Measurements from ENCODE around the gene PLA2G4B. TPM values are rescaled to one million over a fixed set of nuclear protein-coding genes. Genes with fewer than 3 reads are reported as not detected.

The PLA2G4B gene
- total and polyA plus RNA-seq, 7 donors: 0.92 to 6.5 (median 3.4) TPM; not detected in 1

- TF ChIP-seq POLR2A (IDR thresholded peaks at IDR 0.05) (no peak), POLR2AphosphoS5 (IDR thresholded peaks at IDR 0.05) (no peak), CTCF (IDR thresholded peaks at IDR 0.05) (no peak), EP300 (IDR thresholded peaks at IDR 0.05) (no peak)
- WGBS, 2 donors: 91 to 97% methylated on average over 23 of the region's 23 CpGs
- H3K4me1 ChIP-seq: no peaks in the 10 kb centered on the region
- no peak overlapping the region for H3K27ac ChIP-seq
- no peak for DNase-seq
- intact Hi-C loops (cut with DNase I): no loop called here
- peaks cover 0 to 52% (median 5%) of the 10 kb centered on the region in 4 donors for H3K36me3 ChIP-seq
- no peaks in the 10 kb centered on the region for H3K9me3 ChIP-seq
- no peak overlapping the region for H3K4me3 ChIP-seq
- no peaks in the 10 kb centered on the region for H3K27me3 ChIP-seq
Observed at GRCh38 chr15:41836713-41837454, 1.8 kb upstream of the PLA2G4B start.

GRCh38 chr15:41839781-41840491, 1.3 kb downstream of the PLA2G4B start:
- TF ChIP-seq POLR2AphosphoS5 (IDR thresholded peaks at IDR 0.05): no peak
- TF ChIP-seq POLR2A (IDR thresholded peaks at IDR 0.05): no peak
- TF ChIP-seq CTCF (IDR thresholded peaks at IDR 0.05): no peak
- no peak for TF ChIP-seq EP300 (IDR thresholded peaks at IDR 0.05)
- no peaks in the 10 kb centered on the region for H3K27me3 ChIP-seq
- 94 to 95% methylated on average over 16 of the region's 16 CpGs for WGBS, 2 donors
- peaks cover 0 to 66% (median 7%) of the 10 kb centered on the region in 4 donors for H3K36me3 ChIP-seq
- H3K4me3 ChIP-seq: no peak overlapping the region
- no peak for DNase-seq
- H3K9me3 ChIP-seq: no peaks in the 10 kb centered on the region
- no peak overlapping the region for H3K27ac ChIP-seq
- no peaks in the 10 kb centered on the region for H3K4me1 ChIP-seq
- intact Hi-C loops (cut with DNase I): no loop called here

GRCh38 chr15:41840673-41841072, 2.0 kb downstream of the PLA2G4B start:
- H3K36me3 ChIP-seq: peaks cover 0 to 68% (median 6%) of the 10 kb centered on the region in 4 donors

GRCh38 chr15:41841131-41841530, 2.5 kb downstream of the PLA2G4B start:
- H3K27ac ChIP-seq: no peak overlapping the region
- H3K27me3 ChIP-seq: no peaks in the 10 kb centered on the region
- intact Hi-C loops (cut with DNase I): no loop called here
- H3K9me3 ChIP-seq: no peaks in the 10 kb centered on the region
- no peak overlapping the region for H3K4me3 ChIP-seq
- no peak for DNase-seq
- 94 to 97% methylated on average over 10 of the region's 10 CpGs for WGBS, 2 donors
- no peaks in the 10 kb centered on the region for H3K4me1 ChIP-seq
- H3K36me3 ChIP-seq: peaks cover 0 to 73% (median 10%) of the 10 kb centered on the region in 4 donors
- no peak for TF ChIP-seq POLR2AphosphoS5 (IDR thresholded peaks at IDR 0.05)
- TF ChIP-seq CTCF (IDR thresholded peaks at IDR 0.05): no peak
- TF ChIP-seq EP300 (IDR thresholded peaks at IDR 0.05): no peak
- TF ChIP-seq POLR2A (IDR thresholded peaks at IDR 0.05): no peak

More at GRCh38 chr15:41840673-41841072, 2.0 kb downstream of the PLA2G4B start:
- TF ChIP-seq POLR2A (IDR thresholded peaks at IDR 0.05) (no peak), CTCF (IDR thresholded peaks at IDR 0.05) (no peak), EP300 (IDR thresholded peaks at IDR 0.05) (no peak)
- Histone ChIP-seq H3K4me1 (no peaks in the 10 kb centered on the region), H3K27ac (no peak overlapping the region), H3K4me3 (no peak overlapping the region), H3K9me3 (no peaks in the 10 kb centered on the region), H3K27me3 (no peaks in the 10 kb centered on the region)
- intact Hi-C loops (cut with DNase I): no loop called here
- DNase-seq: no peak
- 95 to 97% methylated on average over 15 of the region's 15 CpGs for WGBS, 2 donors

Measured in sigmoid colon (tissue), 7 donors.